SK-N-SH treated with all-trans-retinoic acid at 6 μM for 48 hours (cell line): ENCODE results near the gene CDH9.

Experiments
- ARNTL ChIP-seq: fragments of 450-650 bp; formaldehyde crosslinking; IDR thresholded peaks from 2 replicates; pipeline ENCODE4 v1.5.0; 2020; ENCODE audit warnings: low read depth, mild to moderate bottlenecking, moderate library complexity, borderline replicate concordance
- BACH2 ChIP-seq: fragments of 250-450 bp; sonication (Bioruptor Pico); IDR thresholded peaks from 2 replicates; pipeline ENCODE4 v1.9.0; 2021; ENCODE audit warnings: mild to moderate bottlenecking, borderline replicate concordance
- PATZ1 ChIP-seq: fragments of 250-450 bp; sonication (Bioruptor Pico); IDR thresholded peaks from 2 replicates; pipeline ENCODE4 v1.8.0; 2020; ENCODE audit warnings: mild to moderate bottlenecking, moderate library complexity, borderline replicate concordance
- PPARA ChIP-seq: fragments of 250-450 bp; sonication (Bioruptor Pico); IDR thresholded peaks from 2 replicates; pipeline ENCODE4 v1.5.0; 2020; ENCODE audit warnings: mild to moderate bottlenecking, borderline replicate concordance
- ZC3H10 ChIP-seq: fragments of 250-450 bp; sonication (Bioruptor Pico); IDR thresholded peaks from 2 replicates; pipeline ENCODE4 v1.5.1; 2021; ENCODE audit warnings: mild to moderate bottlenecking, moderate library complexity
- ZFP30 ChIP-seq: fragments of 450-650 bp; formaldehyde crosslinking; IDR thresholded peaks from 2 replicates; pipeline ENCODE4 v1.5.0; 2022; ENCODE audit warnings: mild to moderate bottlenecking, moderate library complexity
- ZNF70 ChIP-seq: fragments of 450-650 bp; formaldehyde crosslinking; IDR thresholded peaks from 2 replicates; pipeline ENCODE4 v1.5.0; 2020; ENCODE audit warnings: mild to moderate bottlenecking, moderate library complexity

GRCh38 chr5:27020973-27021372 is 17.4 kb downstream of the CDH9 start:
- TF ChIP-seq BACH2 (CRISPR knock-in tag): no peak
- no peak for TF ChIP-seq PPARA (CRISPR knock-in tag)
- no peak for TF ChIP-seq ZC3H10 (CRISPR knock-in tag)
- no peak for TF ChIP-seq ZNF70
- no peak for TF ChIP-seq ZFP30
- TF ChIP-seq PATZ1: no peak
- no peak for TF ChIP-seq ARNTL (CRISPR knock-in tag)
